Subcutaneous abdominal adipose tissue (tissue), 5 donors: ENCODE results near the gene MYRF.

Experiments used
- H3K27ac ChIP-seq: one replicate; pipeline ENCODE4 v1.7.0; 2013; ENCODE audit warnings: low read depth, mild to moderate bottlenecking, inconsistent platforms, low read length, moderate library complexity
- H3K27me3 ChIP-seq, 5 donors: one replicate each; pipeline ENCODE4 v1.7.0; 2013; ENCODE audit warnings: low read length in 5 of 5, inconsistent platforms in 1 of 5; ENCODE audit not compliant: control insufficient read depth in 5 of 5, insufficient read depth in 4 of 5
- H3K36me3 ChIP-seq, 5 donors: one replicate each; pipeline ENCODE4 v1.7.0; 2013; ENCODE audit warnings: low read length in 5 of 5; ENCODE audit not compliant: control insufficient read depth in 5 of 5, insufficient read depth in 5 of 5
- H3K4me1 ChIP-seq, 5 donors: one replicate each; pipeline ENCODE4 v1.7.0; 2013; ENCODE audit warnings: low read length in 5 of 5, mild to moderate bottlenecking in 3 of 5, moderate library complexity in 1 of 5; ENCODE audit not compliant: control insufficient read depth in 5 of 5, insufficient read depth in 5 of 5
- H3K4me3 ChIP-seq, 5 donors: one replicate each; pipeline ENCODE4 v1.7.0; 2013; ENCODE audit warnings: low read length in 5 of 5, low read depth in 1 of 5
- H3K9ac ChIP-seq, 5 donors: one replicate each; pipeline ENCODE4 v1.7.0; 2013; ENCODE audit warnings: low read length in 5 of 5, mild to moderate bottlenecking in 4 of 5, moderate library complexity in 3 of 5
- H3K9me3 ChIP-seq, 5 donors: one replicate each; pipeline ENCODE4 v1.7.0; 2013; ENCODE audit warnings: low read length in 5 of 5; ENCODE audit not compliant: control insufficient read depth in 5 of 5
- donor health status: healthy.
- donor health status: healthy.
- donor health status: healthy.
- donor health status: healthy.
- donor health status: healthy.

Gene MYRF

DNA sequence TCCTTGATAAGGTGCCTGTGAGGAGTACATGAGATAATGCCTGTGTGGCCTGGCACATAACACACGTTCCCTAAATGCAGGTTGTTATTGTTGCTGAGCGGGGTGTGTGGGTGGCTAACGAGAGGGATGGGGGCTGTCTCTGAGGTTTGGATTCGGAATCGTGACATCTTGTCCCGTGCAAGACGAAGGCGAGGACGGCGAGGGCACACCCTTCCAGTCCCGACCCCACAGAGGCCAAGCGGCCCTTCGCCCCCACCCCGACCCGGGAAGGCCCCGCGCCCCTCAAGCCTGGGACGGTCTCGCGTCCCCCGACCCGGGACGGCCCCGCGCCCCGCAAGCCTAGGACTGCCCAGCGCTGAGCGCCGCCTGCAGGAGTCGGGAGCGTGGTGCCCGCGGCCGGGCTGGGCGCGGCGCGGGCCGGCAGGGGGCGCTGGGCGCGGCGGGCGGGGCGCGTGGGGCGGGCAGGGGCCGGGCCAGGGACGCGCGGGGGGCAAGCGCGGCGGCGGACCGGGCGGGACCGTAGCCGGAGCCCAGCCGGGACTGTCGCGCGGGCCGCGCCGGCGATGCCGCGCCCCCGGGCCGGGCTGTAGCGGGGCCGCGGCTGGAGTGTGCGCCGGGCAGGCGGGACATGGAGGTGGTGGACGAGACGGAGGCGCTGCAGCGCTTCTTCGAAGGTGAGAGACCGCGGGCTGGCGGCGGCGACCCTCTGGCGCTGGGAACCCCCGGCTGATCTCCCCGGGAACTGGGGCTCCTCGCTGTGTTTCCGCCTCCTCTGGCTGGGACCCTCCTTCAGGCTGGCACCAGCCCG, at the start of gene MYRF:
MYRF (plus strand) TSS at position 520 of the 808 bp plus-strand sequence; CDS start at position 629, 109 bp downstream.
- no peaks in the 10 kb centered on the region for H3K9me3 ChIP-seq
- H3K36me3 ChIP-seq, result no peaks in the 10 kb centered on the region
- H3K4me1 ChIP-seq, result peaks cover 0 to 24% (median 17%) of the 10 kb centered on the region in 5 donors
- H3K9ac ChIP-seq, result peak within 1 kb of the TSS in 2 of 5 donors; percentile 25 to 32
- H3K27me3 ChIP-seq, result peaks cover 0 to 11% (median 3%) of the 10 kb centered on the region in 5 donors
- peak within 1 kb of the TSS; percentile 19 to 64 (median 48) for H3K4me3 ChIP-seq
- H3K27ac ChIP-seq, result no peak within 1 kb of the TSS

DNA sequence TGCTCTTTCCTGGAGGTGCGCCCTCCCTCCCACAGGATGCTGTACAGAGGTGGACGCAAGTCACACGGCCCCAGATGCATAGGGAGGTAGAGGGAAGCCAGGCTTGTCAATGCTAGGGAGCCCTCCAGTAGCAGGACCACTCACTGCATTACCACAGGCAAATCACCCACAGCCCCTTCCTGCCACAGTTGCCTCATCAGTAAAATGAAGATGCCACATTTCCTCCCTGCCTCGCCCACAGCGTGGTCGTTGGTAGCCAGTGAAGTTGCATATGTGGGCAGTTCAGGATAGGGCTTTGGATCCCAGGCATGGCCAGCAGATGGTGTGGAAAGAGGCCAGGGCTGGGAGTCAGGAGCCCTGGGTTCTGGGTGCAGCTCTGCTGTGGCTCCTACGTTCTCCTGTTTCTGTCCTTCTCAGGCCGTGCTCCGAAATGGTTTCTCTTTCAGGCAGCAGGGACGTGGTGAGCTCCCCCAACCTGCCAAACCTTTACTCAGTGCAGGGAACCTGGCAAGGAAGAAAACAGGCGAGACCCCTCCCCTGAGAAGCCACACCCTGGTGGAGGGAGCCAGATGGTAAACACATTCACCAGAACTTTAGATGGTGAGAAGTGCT, 49.6 kb upstream of the MYRF start:
- no peak overlapping the region for H3K9ac ChIP-seq
- H3K27me3 ChIP-seq, result peaks cover 0 to 4% (median 0%) of the 10 kb centered on the region in 5 donors
- peaks cover 5 to 40% (median 35%) of the 10 kb centered on the region in 5 donors for H3K4me1 ChIP-seq
- H3K9me3 ChIP-seq, result no peaks in the 10 kb centered on the region
- no peak overlapping the region for H3K4me3 ChIP-seq
- H3K27ac ChIP-seq, result no peak overlapping the region
- H3K36me3 ChIP-seq, result no peaks in the 10 kb centered on the region

DNA sequence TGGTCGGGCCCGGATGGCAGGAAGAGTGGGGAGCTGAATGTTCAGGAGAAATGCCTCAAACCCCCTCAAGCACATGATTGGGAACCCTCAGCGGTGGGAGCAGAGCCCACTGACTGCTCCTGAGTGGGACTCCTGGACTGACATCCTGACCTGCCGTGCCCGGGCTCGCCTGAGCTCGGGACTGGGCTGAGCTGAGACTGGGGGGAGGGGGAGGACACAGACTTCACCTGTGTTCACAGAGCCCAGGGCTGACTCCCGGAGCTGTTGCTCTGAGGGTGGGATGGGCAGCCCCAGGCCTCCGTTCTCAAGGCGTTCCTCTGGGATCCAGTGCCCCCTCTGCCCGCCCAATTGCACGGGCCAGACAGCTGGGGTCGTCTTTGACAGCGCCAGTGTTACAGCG, 47.6 kb upstream of the MYRF start:
- Histone ChIP-seq H3K27ac (no peak overlapping the region), H3K9ac (no peak overlapping the region), H3K36me3 (no peaks in the 10 kb centered on the region), H3K9me3 (no peaks in the 10 kb centered on the region), H3K27me3 (no peaks in the 10 kb centered on the region), H3K4me3 (no peak overlapping the region), H3K4me1 (peaks cover 0 to 20% (median 14%) of the 10 kb centered on the region in 5 donors)

DNA sequence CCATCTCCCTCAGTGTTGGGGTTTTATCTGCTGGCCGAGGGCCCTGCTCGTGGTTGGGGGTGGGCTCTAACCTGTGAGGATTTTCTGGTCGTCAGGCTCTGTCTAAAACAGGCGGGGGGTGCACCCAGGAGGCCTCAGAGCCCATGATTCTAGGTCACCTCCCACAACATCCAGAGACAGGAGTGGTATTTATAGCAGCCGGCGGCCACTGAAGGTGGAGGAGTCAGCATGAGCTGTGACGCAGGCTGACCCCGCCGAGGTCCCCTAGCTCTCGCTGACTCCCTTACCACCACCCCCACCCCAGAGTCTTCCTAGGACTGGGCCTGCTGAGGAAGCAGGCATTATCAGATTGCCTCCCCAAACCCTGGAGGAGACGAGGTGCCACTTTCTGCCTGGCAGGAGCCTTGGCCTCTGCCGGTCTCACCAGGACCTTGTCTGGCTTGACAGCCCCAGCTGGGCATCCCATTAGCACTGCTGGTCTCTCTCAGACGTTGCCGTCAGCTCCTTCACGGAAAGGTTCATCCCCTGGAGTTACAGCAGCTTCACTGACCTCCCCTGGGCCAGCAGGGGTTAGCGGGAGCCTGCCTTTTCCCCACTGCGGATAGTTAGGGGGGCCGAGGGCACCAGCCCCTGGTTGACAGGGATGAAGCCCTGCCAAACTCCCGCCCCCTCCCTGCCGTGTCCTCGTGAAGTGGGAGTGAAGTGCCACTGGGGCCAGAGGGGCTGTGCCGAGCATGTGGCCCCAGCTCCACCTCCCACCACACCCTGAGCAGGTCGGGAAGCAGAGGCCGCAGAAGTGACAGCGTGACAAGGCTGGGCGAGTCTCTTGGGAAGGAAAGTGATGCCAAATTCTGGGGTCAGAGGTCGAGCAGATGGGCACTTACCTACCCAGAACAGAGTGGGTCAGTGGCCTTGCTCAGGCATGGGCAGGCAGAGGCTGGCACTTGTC, 45.7 kb upstream of the MYRF start:
- no peaks in the 10 kb centered on the region for H3K27me3 ChIP-seq
- H3K36me3 ChIP-seq, result no peaks in the 10 kb centered on the region
- no peak overlapping the region for H3K27ac ChIP-seq
- H3K4me1 ChIP-seq, result peaks cover 0 to 6% (median 0%) of the 10 kb centered on the region in 5 donors
- H3K9me3 ChIP-seq, result no peaks in the 10 kb centered on the region
- no peak overlapping the region for H3K9ac ChIP-seq
- H3K4me3 ChIP-seq, result no peak overlapping the region

DNA sequence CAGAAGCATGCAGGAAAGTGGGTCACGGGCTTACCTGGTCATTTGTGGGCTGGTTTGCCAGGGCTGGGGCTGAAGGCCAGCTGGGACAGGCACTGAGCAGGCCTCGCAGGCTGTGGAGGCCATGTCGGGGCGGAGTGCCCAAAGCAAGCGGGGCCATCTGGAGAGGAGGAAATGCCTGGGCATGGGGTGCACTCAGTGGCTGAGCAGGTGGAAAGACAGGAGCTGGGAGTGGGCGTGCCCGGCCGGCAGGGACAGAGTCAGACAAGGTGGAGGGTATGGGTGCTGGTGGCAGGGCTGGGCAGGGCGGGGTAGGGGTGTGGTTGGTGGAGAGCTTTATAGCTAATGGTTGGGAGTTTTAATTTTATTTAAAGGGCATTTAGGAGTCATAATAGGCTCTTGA, 44.9 kb upstream of the MYRF start:
- Histone ChIP-seq H3K9ac (no peak overlapping the region), H3K4me1 (peaks cover 0 to 4% (median 0%) of the 10 kb centered on the region in 5 donors), H3K9me3 (no peaks in the 10 kb centered on the region), H3K36me3 (no peaks in the 10 kb centered on the region), H3K27me3 (no peaks in the 10 kb centered on the region), H3K4me3 (no peak overlapping the region), H3K27ac (no peak overlapping the region)

DNA sequence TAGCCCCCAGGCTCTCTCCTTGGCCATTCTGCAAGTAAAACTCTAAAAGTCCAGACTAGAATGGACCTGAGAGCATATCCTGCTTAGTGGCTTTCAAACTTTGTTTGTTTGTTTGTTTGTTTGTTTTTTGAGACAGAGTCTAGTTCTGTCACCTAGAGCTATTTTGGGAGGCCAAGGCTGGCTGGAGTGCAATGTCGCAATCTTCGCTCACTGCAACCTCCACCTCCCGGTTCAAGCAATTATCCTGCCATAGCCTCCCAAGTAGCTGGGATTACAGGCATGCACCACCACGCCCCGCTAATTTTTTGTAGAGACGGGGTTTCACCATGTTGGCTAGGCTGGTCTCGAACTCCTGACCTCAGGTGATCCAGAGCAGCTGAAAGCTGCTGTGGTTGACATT, 43.3 kb upstream of the MYRF start:
- Histone ChIP-seq H3K9ac (no peak overlapping the region), H3K27ac (no peak overlapping the region), H3K4me3 (no peak overlapping the region), H3K4me1 (no peaks in the 10 kb centered on the region), H3K27me3 (no peaks in the 10 kb centered on the region), H3K9me3 (no peaks in the 10 kb centered on the region), H3K36me3 (no peaks in the 10 kb centered on the region)

DNA sequence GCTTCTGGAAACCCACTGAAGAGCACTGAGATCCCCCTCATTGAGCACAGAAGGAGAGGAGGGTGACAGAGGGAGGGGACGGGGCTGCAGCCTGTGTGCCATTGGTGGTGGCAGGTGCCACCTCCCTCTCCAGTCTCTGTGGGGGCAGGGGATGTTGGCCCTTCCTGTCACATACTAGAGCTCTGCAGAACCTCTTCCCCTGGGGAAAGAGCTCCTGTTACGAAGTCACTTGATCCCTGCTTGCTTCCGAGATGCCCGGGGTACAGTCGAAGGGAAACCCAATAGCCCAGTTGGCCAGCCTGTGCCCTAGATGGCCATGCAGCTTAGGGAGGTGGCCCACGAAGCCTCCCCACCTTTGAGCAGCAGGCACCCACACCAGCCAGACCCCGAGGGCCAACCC, 42.9 kb upstream of the MYRF start:
- Histone ChIP-seq H3K27me3 (no peaks in the 10 kb centered on the region), H3K9me3 (no peaks in the 10 kb centered on the region), H3K27ac (no peak overlapping the region), H3K9ac (no peak overlapping the region), H3K4me1 (no peaks in the 10 kb centered on the region), H3K4me3 (no peak overlapping the region), H3K36me3 (no peaks in the 10 kb centered on the region)

DNA sequence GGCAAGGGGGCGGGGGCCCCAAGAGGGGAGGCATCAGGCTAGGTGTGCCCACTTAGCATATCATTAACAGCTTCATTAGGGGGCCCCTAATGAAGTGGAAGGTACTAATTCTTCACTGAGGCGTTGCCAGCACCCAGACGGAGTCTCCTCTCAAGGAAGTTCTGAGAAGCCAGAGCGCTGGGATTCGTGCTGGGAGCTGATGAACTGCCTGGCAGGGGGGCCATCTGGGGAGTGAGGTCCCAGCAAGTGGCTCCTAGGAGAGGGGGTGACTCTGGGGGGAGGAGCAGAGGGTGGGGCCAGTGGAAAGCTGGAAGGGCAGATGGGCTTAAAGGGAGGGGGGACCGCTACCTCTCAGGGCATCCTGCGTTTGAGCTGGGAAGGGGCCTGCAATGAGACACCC, 42.4 kb upstream of the MYRF start:
- Histone ChIP-seq H3K9ac (no peak overlapping the region), H3K27ac (no peak overlapping the region), H3K4me3 (no peak overlapping the region), H3K27me3 (peaks cover 0 to under 1% (median 0%) of the 10 kb centered on the region in 5 donors), H3K4me1 (peaks cover 0 to 1% (median 0%) of the 10 kb centered on the region in 5 donors), H3K9me3 (no peaks in the 10 kb centered on the region), H3K36me3 (no peaks in the 10 kb centered on the region)

DNA sequence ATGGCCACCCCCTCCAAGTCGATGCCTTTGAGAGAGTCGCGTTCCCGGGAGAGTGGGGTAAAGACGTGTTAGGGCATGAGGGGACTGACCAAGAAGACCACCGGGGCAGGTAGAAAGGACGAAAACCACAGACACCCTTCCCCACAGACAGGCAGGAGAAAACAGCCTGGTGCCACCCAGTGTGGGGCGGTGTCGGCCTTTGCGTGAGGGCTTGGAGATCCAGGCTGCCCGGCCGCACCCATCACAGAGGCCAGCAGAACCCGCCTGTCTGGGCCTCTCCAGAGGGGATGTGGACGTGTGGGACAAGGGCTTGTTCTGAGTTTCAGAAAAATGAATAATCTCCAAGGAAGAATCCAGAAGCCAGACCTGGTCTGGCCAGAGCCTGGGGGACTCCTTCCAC, 41.4 kb upstream of the MYRF start:
- peaks cover 0 to 3% (median 0%) of the 10 kb centered on the region in 5 donors for H3K27me3 ChIP-seq
- H3K27ac ChIP-seq, result no peak overlapping the region
- no peaks in the 10 kb centered on the region for H3K9me3 ChIP-seq
- H3K36me3 ChIP-seq, result no peaks in the 10 kb centered on the region
- H3K4me3 ChIP-seq, result no peak overlapping the region
- no peak overlapping the region for H3K9ac ChIP-seq
- peaks cover 3 to 10% (median 9%) of the 10 kb centered on the region in 5 donors for H3K4me1 ChIP-seq
